ENCODE data around the gene USB1.

Gene USB1

GRCh38 chr16:58049232-58050185 lies 48.3 kb downstream of the USB1 start:
- Mint-ChIP-seq H3K4me3 (no peak overlapping the region), H3K27me3 (ENCODE audit: low read depth, poor library complexity) (no peaks in the 10 kb centered on the region), H3K36me3 (ENCODE audit: low read depth) (no peaks in the 10 kb centered on the region), H3K27ac (peak overlapping the region; percentile 81), H3K9me3 (no peaks in the 10 kb centered on the region), H3K4me1 (peaks cover 45% of the 10 kb centered on the region)
- no peak for DNase-seq
- no peak for TF ChIP-seq CTCF (IDR thresholded peaks at IDR 0.05)

- no peak for DNase-seq
- Mint-ChIP-seq H3K27me3 (ENCODE audit: low read depth, poor library complexity) (no peaks in the 10 kb centered on the region), H3K36me3 (ENCODE audit: low read depth) (no peaks in the 10 kb centered on the region), H3K9me3 (no peaks in the 10 kb centered on the region), H3K4me1 (peaks cover 46% of the 10 kb centered on the region), H3K4me3 (no peak overlapping the region), H3K27ac (no peak overlapping the region)
- TF ChIP-seq CTCF (IDR thresholded peaks at IDR 0.05), result no peak
Measured at GRCh38 chr16:58051296-58051695, 50.1 kb downstream of the USB1 start.

GRCh38 chr16:58051821-58052603 lies 50.8 kb downstream of the USB1 start:
- H3K9me3 Mint-ChIP-seq, result no peaks in the 10 kb centered on the region
- H3K27me3 Mint-ChIP-seq (ENCODE audit: low read depth, poor library complexity), result no peaks in the 10 kb centered on the region
- no peak for DNase-seq
- no peak overlapping the region for H3K4me3 Mint-ChIP-seq
- peaks cover 42% of the 10 kb centered on the region for H3K4me1 Mint-ChIP-seq
- H3K27ac Mint-ChIP-seq, result no peak overlapping the region
- TF ChIP-seq CTCF (IDR thresholded peaks at IDR 0.05), result no peak
- H3K36me3 Mint-ChIP-seq (ENCODE audit: low read depth), result no peaks in the 10 kb centered on the region

GRCh38 chr16:58053682-58054005 lies 52.4 kb downstream of the USB1 start:
- Mint-ChIP-seq H3K27ac (no peak overlapping the region), H3K36me3 (ENCODE audit: low read depth) (no peaks in the 10 kb centered on the region), H3K4me1 (peaks cover 25% of the 10 kb centered on the region), H3K9me3 (no peaks in the 10 kb centered on the region), H3K4me3 (no peak overlapping the region), H3K27me3 (ENCODE audit: low read depth, poor library complexity) (peaks cover 3% of the 10 kb centered on the region)
- TF ChIP-seq CTCF (IDR thresholded peaks at IDR 0.05), result no peak
- DNase-seq, result no peak

- no peak for DNase-seq
- Mint-ChIP-seq H3K4me1 (peaks cover 20% of the 10 kb centered on the region), H3K4me3 (no peak overlapping the region), H3K9me3 (no peaks in the 10 kb centered on the region), H3K27ac (no peak overlapping the region), H3K36me3 (ENCODE audit: low read depth) (no peaks in the 10 kb centered on the region), H3K27me3 (ENCODE audit: low read depth, poor library complexity) (peaks cover 3% of the 10 kb centered on the region)
- TF ChIP-seq CTCF (IDR thresholded peaks at IDR 0.05), result no peak
Measured at GRCh38 chr16:58054289-58054688, 53.1 kb downstream of the USB1 start.

Measured in nephron progenitor cell (in vitro differentiated cells).